HG03558 (cell line): Measurements from ENCODE around the gene GH1.
"Not testable (repeated sequence)": the region's sequence is repeated elsewhere in the genome, so short reads cannot be mapped to it uniquely, and the experiment has no call there.

Source experiments
- ATAC-seq: cut with Tn5 transposase; IDR thresholded peaks from one replicate; pipeline ENCODE4 v1.9.1; 2021; ENCODE audit warnings: moderate number of reproducible peaks; ENCODE audit not compliant: unreplicated experiment; ENCODE audit errors: extremely low read depth

Gene GH1

DNA sequence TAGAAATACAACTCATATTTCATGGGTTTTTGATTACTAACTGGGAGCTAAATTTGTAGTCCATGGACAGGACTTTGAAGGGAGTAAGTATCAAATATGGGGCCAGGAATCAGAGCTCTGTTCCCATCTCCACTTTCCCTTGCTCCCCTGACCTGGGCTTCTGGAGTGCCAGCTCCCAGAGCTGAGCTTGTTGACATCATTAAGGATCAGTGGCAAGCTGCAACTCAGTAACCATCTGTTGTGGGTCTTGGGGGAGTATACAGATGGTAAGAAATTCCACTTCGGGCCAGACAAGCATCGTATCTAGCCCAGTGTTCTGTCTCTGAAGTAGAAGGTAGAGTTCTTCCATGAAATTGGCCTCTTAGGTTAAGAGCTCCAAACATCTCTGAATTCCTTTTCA is 16.7 kb downstream of the GH1 start:
- ATAC-seq, result not testable (repeated sequence)

DNA sequence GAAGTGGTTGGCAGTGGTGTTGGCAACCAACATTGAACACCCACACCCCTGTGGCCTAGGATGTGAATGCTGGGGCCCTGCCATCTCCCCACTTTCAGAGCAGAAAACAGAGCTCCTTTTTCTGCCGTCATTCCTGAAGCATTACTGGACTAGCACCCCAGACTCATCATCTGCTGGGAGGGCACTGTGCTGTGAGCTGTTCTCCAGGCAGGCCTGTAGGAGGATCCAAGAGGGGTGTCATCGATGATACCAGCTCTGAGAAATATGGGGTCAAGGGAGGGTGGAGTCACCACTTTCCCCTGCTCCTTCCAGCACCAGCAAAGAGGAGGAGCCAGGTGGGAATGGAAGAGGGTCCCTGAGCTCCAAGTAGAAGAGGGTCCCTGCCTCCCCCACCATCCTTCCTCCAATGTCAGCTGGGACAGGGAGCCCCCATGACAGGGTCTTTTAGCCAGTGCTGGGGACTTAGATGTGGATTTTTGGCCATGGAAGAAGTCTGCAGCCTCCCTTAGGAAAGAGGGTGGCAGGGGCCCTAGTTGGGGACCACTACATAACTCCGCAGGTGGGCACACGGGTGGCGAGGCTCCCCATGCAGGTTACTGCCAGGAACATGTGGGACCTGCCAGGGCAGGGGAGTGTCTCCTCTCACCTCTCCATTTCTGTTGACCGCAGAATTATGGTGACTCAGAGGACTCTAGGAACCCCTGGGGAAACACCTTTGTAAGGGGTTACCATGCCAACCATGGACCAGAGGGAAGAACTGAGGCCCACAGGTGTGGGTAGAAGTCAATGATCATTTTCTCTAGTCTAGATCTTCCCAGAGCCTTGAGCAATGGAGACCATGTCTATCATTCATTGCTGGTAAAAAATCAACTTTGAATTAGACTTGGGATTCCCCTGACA is 19.5 kb downstream of the GH1 start:
- not testable (repeated sequence) for ATAC-seq

DNA sequence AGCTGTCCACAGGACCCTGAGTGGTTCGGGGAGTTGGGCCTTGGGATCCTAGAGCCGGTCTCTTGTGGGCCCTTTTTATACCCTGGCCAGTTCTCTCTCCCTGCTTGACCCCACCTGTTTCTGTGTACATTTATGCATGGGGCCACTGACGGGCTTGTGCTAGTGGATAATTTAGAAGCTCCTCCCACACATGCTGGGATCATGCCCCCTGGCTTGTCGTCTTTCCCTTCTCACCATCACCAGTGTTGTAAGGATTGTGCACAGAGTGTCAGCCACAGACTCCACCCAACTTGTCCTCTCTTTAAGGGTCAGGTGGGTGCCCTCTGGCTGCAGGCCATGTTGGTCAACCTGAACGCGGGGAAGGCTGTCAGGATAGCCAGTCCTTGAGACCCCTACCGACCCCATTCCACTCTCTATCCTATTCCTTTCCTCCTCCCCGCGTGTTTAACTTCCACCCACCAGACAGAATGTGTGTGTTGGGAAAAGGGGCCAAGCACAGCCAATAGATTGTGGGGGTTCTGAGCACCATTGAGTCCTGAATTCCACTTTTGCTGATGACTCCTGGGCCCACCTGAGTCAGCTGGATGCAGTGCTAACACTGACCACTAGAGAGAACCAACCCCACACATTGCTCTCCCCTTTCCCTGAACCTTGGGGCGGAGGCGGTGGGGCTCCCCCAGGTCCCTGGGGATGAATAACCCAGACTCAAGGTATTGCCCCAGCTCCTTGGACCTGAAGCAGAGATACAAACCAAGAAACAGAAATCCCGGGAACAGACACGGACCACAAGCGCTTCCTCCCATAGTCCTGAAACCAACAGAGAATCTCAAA is 21.9 kb downstream of the GH1 start, which contains the start of gene CSH1:
CSH1 (minus strand) TSS at position 51 of the 831 bp plus-strand sequence. CDS start 63 bp downstream, outside the sequence.
- ATAC-seq, result not testable (repeated sequence)

GRCh38 chr17:63894821-63895220 is 23.8 kb downstream of the GH1 start:
- ATAC-seq, result not testable (repeated sequence)

- not testable (repeated sequence) for ATAC-seq
These were observed 24.6 kb downstream of the GH1 start for GRCh38 chr17:63894021-63894420.

- not testable (repeated sequence) for ATAC-seq
These were observed 26.2 kb downstream of the GH1 start for GRCh38 chr17:63892316-63893037.

DNA sequence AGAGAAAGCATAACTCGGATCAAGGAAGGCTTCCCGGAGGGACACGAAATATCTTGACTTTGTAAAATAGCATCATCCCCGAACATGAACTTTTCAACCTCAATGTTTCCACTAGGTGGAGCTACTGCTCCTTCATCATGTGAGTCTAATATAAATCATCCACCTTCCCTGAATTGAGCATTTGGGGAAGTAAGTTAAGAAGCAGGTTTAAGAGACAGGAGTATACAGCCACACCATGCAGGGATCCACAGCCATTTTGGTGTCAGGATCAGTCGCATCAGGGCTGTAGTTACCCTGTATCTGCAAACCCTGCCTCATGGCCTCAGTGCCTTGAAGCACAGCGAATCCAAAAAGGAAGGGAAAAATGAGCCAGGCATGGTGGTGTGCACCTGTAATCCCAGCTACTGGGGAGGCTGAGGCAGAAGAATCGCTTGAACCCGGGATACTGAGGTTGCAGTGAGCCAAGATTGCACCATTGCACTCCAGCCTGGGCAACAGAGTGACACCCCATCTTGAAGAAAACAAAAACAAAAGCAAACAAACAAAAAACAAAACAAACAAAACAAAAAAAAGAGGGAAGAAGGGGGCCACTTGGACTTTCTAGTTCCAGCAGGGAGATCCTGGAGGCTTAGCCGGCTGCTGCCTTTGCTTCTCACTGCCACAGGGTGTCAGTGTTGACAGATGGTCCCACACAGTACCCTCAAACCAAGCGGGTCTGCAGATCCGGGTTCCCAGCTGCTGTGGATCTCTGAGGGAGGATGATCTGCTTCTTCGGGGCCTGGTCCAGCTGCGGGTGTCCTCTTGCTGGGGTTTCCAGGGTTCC is 29.4 kb downstream of the GH1 start:
- not testable (repeated sequence) for ATAC-seq

- ATAC-seq, result not testable (repeated sequence)
These were observed 33.5 kb downstream of the GH1 start for GRCh38 chr17:63885119-63885518.

- ATAC-seq, result not testable (repeated sequence)
These were observed 36.0 kb downstream of the GH1 start for GRCh38 chr17:63882626-63883126.

- ATAC-seq, result no peak
These were observed 36.6 kb downstream of the GH1 start, which contains the start of gene GH2 for GRCh38 chr17:63881935-63882601. Gene GH2, minus strand, starts transcription at chr17:63881944. Its CDS starts 143 bp downstream, at chr17:63881801.

GRCh38 chr17:63881337-63881736 is 37.3 kb downstream of the GH1 start:
- not testable (repeated sequence) for ATAC-seq

- ATAC-seq, result no peak
These were observed 37.9 kb downstream of the GH1 start for GRCh38 chr17:63880706-63881105.

- ATAC-seq, result not testable (repeated sequence)
These were observed 40.2 kb downstream of the GH1 start for GRCh38 chr17:63878413-63878812.

DNA sequence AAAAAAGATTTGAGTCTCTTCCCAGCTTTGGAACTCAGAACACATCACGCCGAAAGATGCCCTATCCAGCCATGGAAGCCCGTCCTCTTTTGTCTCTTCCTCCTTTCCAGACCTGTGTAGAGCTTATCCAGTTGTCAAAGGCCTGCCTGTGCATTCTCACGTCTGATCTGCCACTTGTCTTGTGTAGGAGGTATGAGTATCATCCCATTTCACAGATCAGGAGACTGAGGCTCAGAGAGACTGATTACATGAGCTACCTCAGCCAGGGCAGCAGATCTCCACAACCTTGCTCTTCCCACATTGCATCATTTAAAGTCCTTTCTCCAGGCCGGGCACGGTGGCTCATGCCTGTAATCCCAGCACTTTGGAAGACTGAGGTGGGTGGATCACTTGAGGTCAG is 43.9 kb downstream of the GH1 start:
- not testable (repeated sequence) for ATAC-seq

GRCh38 chr17:63874061-63874626 is 44.5 kb downstream of the GH1 start:
- not testable (repeated sequence) for ATAC-seq

GRCh38 chr17:63873577-63873976 is 45.1 kb downstream of the GH1 start, which contains the start of gene CSH2:
Gene CSH2, minus strand, starts transcription at chr17:63873677. Its CDS starts 63 bp downstream, at chr17:63873614.
- not testable (repeated sequence) for ATAC-seq

DNA sequence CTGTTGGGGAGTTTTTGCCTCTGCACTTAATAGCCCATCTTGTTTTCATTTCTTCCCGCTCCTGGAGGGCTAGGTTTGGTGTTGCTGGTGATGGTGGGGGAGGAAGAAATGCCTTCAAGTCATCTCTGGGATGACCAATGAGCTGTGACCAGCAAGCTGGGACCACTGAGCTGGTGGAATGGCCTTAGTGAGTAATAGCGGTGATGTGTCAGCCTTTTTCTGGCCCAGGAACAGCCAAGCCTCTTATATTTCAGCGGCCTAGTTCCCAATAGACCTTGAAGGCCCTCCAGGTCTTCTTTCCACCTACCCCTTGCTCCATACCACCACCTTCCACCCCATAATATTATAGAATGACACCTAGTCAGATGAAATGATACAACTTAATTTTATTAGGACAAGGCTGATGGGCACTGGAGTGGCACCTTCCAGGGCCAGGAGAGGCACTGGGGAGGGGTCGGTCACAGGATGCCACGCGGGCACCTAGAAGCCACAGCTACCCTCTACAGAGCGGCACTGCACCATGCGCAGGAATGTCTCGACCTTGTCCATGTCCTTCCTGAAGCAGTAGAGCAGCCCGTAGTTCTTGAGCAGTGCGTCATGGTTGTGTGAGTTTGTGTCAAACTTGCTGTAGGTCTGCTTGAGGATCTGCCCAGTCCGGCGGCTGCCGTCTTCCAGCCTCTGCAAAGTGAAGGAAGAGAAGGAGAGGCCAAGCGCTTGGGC is 46.8 kb downstream of the GH1 start:
- ATAC-seq, result not testable (repeated sequence)
